Muscle of leg (tissue), 11 donors: ENCODE measurements around the gene TMTC2. TPM values are rescaled to one million over a fixed set of nuclear protein-coding genes. Genes with fewer than 3 reads are reported as not detected.
A peak's percentile ranks its signal among the peaks of the same experiment; 100 is the strongest.

ENCODE experiments used
- DNase-seq: peaks from one replicate; pipeline ENCODE4 v3.0.0; 2013
- H3K27ac ChIP-seq: one replicate; pipeline ENCODE4 v1.5.1; 2013; ENCODE audit warnings: mild to moderate bottlenecking, low read length, control low read depth
- H3K27me3 ChIP-seq: one replicate; pipeline ENCODE4 v1.6.1; 2013; ENCODE audit warnings: low read length; ENCODE audit not compliant: control insufficient read depth, insufficient read depth
- H3K36me3 ChIP-seq: one replicate; pipeline ENCODE4 v1.6.1; 2013; ENCODE audit warnings: low read length; ENCODE audit not compliant: control insufficient read depth, insufficient read depth
- H3K4me1 ChIP-seq: one replicate; pipeline ENCODE4 v1.6.1; 2013; ENCODE audit warnings: low read length; ENCODE audit not compliant: control insufficient read depth, insufficient read depth
- H3K4me3 ChIP-seq: one replicate; pipeline ENCODE4 v1.5.1; 2013; ENCODE audit warnings: low read length, control low read depth
- H3K9me3 ChIP-seq: replicated peaks from 2 replicates; pipeline ENCODE4 v1.6.1; 2013; ENCODE audit warnings: low read depth, low read length; ENCODE audit not compliant: control insufficient read depth
- WGBS: methylation state at CpG from one replicate; pipeline ENCODE4 v1.1.5; 2013; ENCODE audit warnings: missing lambda C conversion rate; ENCODE audit not compliant: insufficient coverage; 5-methylcytosine and 5-hydroxymethylcytosine counted together
- polyA plus RNA-seq, 8 donors: library from polyadenylated mRNA; unstranded; fragments of 120-200 nt; gene quantifications; one replicate each; pipeline versions ENCODE4 v1.2.1 to v1.2.3, GENCODE V29; 2013; ENCODE audit warnings: inconsistent platforms in 1 of 8, low replicate concordance in 1 of 8; ENCODE audit not compliant: insufficient read length in 8 of 8, insufficient read depth in 1 of 8
- total RNA-seq: library from RNA; stranded (reverse); fragments of 120-200 nt; gene quantifications from one replicate; pipeline ENCODE4 v1.2.4, GENCODE V29; 2013

Gene TMTC2
- total and polyA plus RNA-seq, 9 donors = 10.8 to 24.8 (median 18.3) TPM

DNA sequence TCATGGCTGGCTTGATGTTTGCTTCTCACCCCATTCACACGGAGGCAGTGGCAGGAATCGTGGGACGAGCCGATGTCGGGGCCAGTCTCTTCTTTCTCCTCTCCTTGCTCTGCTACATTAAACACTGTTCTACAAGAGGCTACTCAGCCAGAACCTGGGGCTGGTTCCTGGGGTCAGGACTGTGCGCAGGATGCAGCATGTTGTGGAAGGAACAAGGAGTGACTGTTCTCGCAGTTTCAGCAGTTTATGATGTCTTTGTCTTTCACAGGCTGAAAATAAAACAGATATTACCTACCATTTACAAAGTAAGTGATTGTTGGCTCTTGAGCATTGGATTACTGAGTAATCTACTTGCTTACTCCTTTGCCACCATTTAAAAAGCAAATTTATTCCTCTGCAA lies 170.6 kb downstream of the TMTC2 start:
- no peaks in the 10 kb centered on the region for H3K27me3 ChIP-seq
- H3K4me3 ChIP-seq = no peak overlapping the region
- no peak overlapping the region for H3K27ac ChIP-seq
- no peaks in the 10 kb centered on the region for H3K9me3 ChIP-seq
- no peak for DNase-seq
- H3K36me3 ChIP-seq = peaks cover 5% of the 10 kb centered on the region
- no CpG with 5 or more reads among the region's 7 CpGs for WGBS
- no peaks in the 10 kb centered on the region for H3K4me1 ChIP-seq

DNA sequence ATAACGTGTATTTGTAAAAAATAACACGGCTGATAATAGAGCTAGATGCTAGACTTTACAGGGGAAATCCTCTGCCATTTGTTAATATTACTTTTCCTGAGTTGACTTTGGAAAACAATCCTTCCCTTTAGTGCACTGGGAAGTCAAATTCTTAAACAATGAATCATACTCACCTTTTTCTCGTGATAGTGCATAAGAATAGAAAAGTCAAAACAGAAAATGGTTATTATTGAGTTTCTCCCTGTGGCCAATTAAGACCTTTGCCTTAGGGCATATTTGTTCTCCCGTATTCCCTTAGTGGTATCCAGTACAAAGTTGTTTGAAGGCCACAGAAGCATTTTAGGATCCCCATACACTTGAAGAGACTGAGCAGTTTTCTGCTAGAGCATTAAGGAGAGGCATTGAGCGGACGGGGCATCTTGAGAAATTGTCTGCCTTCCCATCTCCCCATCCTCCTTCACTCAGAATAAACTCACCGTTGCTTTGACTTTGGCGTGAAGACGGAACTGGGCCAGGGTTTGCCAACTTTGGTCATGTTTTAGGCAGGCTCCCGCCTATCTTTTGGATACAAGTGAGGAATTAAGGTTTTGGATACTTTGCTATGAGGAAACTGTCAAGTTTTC lies 171.3 kb downstream of the TMTC2 start:
- WGBS = 60% methylated on average over 1 of the region's 10 CpGs
- Histone ChIP-seq H3K27ac (no peak overlapping the region), H3K4me1 (no peaks in the 10 kb centered on the region), H3K36me3 (peaks cover 5% of the 10 kb centered on the region), H3K4me3 (no peak overlapping the region), H3K9me3 (no peaks in the 10 kb centered on the region), H3K27me3 (no peaks in the 10 kb centered on the region)
- no peak for DNase-seq

DNA sequence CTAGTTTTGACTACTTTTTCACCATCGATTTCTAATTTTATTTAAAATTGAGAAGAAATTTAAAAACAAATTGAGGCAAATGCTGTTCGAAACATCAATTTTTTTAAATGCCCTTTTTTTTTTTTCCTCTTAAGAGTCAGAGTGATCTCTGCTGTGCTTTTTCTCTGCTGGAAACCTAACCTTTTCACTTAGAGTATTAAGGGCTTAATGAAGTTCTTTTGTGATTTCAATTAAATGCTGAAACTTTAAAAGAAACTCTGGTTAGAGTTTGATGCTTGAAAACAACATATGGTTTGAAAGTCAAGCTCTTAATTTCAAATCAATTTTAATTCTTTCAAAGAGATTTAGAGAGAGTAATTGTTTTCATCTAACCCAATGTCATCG lies 171.8 kb downstream of the TMTC2 start:
- no peaks in the 10 kb centered on the region for H3K27me3 ChIP-seq
- WGBS = no CpG with 5 or more reads among the region's 3 CpGs
- no peak overlapping the region for H3K27ac ChIP-seq
- H3K9me3 ChIP-seq = no peaks in the 10 kb centered on the region
- H3K36me3 ChIP-seq = peaks cover 5% of the 10 kb centered on the region
- no peak for DNase-seq
- H3K4me3 ChIP-seq = no peak overlapping the region
- no peaks in the 10 kb centered on the region for H3K4me1 ChIP-seq

DNA sequence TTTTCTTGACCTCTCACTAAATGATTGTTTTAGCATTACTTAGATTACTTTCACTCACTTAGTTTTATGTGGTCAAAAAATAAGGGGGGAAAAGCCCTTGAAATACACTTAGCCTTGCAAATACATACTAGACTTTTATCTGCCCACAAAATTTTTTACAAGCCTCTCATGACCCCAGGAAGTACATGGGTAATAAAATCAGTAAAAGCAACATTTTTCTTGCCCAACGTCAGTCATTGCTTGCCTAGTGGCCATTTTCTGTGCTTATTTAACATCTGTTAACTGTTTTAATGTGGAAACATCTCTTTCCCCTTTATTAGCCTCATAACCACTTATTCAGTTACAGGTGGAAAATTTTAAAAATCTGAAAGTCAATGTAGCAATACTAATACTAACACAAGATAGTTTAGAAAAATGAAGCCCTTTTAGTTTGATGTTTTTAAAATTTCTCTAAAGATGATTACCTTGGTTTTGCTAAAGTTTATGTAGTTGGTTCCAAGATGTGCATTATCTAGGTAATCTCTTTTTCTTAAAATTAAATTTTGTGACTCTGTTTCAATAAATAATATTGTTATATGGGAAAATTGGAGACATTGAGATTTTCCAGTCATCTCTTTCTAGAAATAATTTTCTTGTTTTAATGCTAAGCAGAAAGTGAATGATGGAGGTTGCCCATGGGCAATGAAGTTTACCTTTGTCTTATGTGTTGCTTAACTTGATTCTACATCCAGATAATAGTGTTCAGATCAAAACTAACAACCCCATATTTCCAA lies 175.5 kb downstream of the TMTC2 start:
- DNase-seq = peak; percentile 40

DNA sequence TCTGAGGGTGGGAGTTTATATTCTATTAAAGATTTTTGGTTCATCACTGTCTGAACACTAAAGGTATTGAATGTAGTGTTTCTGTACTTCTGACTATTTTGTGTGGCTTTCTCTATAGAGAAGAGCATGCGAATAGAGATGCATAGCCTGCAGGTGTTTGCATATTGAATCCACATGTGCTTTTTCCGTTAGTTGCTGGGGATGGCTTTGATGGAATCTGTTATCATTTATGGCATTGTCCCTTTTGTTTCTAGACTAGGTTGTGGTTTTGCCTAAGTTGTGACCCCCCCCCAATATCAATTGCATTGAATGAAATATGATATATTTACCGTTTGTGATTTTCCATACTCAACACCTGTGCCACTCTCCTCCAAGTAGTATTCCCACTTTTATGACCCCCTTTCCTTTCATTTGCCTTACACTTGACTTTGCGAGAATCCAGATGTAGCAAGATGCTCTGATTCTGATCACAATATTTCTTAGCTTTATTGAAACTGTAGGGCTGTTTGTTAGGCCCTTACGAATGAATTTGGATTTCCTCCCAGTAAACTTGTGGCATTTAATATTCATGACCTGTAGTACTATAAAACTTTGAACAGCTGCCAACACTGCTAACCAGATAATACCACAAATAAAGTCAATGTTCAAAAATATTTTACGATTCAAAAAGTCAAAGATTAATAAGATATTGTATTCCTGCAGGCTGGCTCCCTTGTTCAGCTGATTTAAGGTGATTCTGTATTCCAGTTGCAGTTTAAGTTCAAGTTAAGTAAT lies 176.4 kb downstream of the TMTC2 start:
- Histone ChIP-seq H3K36me3 (no peaks in the 10 kb centered on the region), H3K4me1 (no peaks in the 10 kb centered on the region), H3K4me3 (no peak overlapping the region), H3K27me3 (no peaks in the 10 kb centered on the region), H3K9me3 (no peaks in the 10 kb centered on the region), H3K27ac (no peak overlapping the region)
- no CpG with 5 or more reads among the region's 6 CpGs for WGBS
- no peak for DNase-seq

More for the DNA sequence above, 175.5 kb downstream of the TMTC2 start:
- Histone ChIP-seq H3K4me3 (no peak overlapping the region), H3K27me3 (no peaks in the 10 kb centered on the region), H3K36me3 (peaks cover under 1% of the 10 kb centered on the region), H3K27ac (no peak overlapping the region), H3K9me3 (no peaks in the 10 kb centered on the region), H3K4me1 (no peaks in the 10 kb centered on the region)
- no CpG with 5 or more reads among the region's 1 CpG for WGBS

DNA sequence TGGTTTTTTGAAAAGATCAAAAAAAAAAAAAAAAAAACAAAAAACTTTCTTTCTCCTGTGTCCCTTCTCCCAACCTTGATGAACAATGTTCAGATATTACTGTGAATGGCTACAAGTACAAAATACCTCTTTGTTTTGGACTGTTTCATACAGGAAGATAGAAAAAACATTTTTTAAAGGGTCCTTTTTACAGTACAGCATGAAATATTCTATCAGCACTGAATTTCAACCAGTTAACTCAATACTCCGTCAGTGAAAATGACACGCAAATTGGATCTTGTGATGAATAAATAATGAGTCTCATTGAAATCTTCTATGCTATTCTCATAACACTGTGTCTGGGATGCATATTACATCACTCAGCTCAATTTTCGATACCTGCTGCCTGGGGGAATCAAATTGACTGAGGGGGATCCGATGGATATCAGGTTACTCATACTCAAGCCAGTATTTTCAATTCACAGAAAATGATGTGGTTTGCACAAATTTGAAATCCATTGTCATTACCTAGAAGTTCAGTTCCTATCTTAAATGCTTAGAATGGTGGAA lies 179.6 kb downstream of the TMTC2 start:
- Histone ChIP-seq H3K36me3 (no peaks in the 10 kb centered on the region), H3K27me3 (no peaks in the 10 kb centered on the region), H3K9me3 (no peaks in the 10 kb centered on the region), H3K27ac (no peak overlapping the region), H3K4me3 (no peak overlapping the region), H3K4me1 (no peaks in the 10 kb centered on the region)
- no CpG with 5 or more reads among the region's 4 CpGs for WGBS
- DNase-seq = no peak

DNA sequence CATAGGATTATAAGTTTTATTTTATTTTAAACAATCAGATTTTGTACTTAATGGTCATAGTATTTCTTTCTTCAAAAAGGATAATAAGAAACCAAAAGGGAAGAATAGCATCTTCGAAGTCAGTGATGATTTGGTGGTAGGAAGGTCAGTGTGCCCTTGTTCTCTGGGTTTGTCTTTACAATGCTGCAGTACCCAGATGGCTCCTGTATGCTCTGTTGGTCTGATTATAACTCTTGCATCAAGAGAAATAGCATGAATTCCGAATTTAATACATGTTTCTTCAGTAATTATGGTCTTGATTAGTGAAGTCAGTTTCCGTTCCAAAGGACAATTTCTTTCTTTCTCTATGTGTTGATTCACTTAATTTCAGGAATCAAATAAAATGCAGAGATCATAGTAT lies 180.2 kb downstream of the TMTC2 start:
- H3K27me3 ChIP-seq = no peaks in the 10 kb centered on the region
- H3K27ac ChIP-seq = no peak overlapping the region
- no peaks in the 10 kb centered on the region for H3K9me3 ChIP-seq
- no peak for DNase-seq
- no CpG with 5 or more reads among the region's 3 CpGs for WGBS
- no peaks in the 10 kb centered on the region for H3K36me3 ChIP-seq
- H3K4me3 ChIP-seq = no peak overlapping the region
- no peaks in the 10 kb centered on the region for H3K4me1 ChIP-seq

DNA sequence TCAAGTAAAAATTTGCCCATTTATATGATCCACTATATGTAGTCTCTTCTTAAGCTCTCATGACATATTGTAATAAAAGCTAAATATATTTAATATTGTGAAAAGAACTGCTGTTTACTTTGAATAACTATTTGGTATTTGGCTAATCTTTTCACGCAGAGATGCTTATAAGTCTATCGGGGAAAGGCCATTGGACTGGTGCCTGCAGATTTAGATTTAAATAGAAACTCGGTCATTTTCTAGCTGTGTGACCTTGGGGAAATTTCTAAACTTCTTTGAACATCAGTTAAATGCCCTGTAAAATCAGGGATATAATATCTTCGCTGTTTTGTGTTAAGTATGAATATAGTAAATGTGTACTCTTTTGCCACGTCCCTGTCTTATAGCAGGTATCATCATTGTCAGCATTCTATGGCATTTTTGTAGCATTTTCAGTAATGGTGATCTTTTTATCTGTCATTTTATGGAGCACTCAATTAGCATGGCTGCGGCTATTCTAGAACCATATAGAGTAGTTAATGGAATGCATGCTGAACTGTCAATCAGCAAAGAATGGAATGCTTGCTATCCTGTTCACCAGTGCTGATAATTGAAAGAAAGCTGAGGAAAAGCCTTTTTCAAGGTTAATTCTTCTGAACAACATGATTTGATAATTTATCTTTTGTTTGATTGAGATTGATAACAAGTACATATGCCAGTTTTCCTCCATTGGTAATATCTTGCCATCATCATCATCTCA lies 181.2 kb downstream of the TMTC2 start:
- no peaks in the 10 kb centered on the region for H3K4me1 ChIP-seq
- no peak overlapping the region for H3K27ac ChIP-seq
- H3K4me3 ChIP-seq = no peak overlapping the region
- peak; percentile 71 for DNase-seq
- no peaks in the 10 kb centered on the region for H3K27me3 ChIP-seq
- H3K36me3 ChIP-seq = no peaks in the 10 kb centered on the region
- no peaks in the 10 kb centered on the region for H3K9me3 ChIP-seq
- 100% methylated on average over 1 of the region's 6 CpGs for WGBS

DNA sequence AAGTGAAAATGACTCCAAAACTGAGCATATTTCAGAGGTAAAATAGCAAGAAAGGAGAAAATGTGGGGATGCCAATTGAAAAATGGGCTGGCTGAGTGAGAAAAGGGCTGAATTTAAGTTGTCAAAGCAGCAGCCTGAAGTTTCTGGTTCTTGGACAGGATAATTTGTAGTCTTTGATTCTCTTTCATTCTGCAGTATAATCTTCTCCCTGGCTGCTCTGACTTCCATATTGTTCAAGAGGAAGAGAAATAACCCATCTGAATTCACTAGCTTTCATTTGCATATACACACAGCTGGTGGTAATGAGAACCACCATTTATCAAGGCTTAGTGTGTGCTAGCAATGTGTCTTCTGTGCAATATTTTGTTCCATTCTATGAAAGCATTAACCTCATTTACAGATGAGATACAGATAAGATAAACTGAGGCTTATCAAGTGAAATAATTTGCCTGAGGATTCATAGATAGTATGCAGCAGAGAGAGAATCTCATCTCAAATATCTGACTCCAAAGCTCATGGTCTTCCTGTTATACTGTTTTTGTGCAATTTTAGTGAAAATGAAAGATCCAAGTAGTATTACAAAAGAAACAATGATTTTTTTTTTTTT lies 184.2 kb downstream of the TMTC2 start:
- H3K36me3 ChIP-seq = no peaks in the 10 kb centered on the region
- no peak overlapping the region for H3K27ac ChIP-seq
- no peaks in the 10 kb centered on the region for H3K4me1 ChIP-seq
- H3K9me3 ChIP-seq = no peaks in the 10 kb centered on the region
- H3K27me3 ChIP-seq = no peaks in the 10 kb centered on the region
- H3K4me3 ChIP-seq = no peak overlapping the region
- DNase-seq = no peak
